Stimulated activated CD8-positive, alpha-beta memory T cell treated with anti-CD3 and anti-CD28 coated beads, Interleukin-7, amount 100 ng/mL, for 48 hours (primary cell): ENCODE measurements around the gene STK39.
A peak's percentile ranks its signal among the peaks of the same experiment; 100 is the strongest.

Experiments used
- DNase-seq, 2 donors: peaks; one replicate each; pipeline ENCODE4 v3.0.0-alpha.2; 2020; ENCODE audit warnings: low read depth in 1 of 2; ENCODE audit errors: extremely low read depth in 1 of 2

The STK39 gene

DNA sequence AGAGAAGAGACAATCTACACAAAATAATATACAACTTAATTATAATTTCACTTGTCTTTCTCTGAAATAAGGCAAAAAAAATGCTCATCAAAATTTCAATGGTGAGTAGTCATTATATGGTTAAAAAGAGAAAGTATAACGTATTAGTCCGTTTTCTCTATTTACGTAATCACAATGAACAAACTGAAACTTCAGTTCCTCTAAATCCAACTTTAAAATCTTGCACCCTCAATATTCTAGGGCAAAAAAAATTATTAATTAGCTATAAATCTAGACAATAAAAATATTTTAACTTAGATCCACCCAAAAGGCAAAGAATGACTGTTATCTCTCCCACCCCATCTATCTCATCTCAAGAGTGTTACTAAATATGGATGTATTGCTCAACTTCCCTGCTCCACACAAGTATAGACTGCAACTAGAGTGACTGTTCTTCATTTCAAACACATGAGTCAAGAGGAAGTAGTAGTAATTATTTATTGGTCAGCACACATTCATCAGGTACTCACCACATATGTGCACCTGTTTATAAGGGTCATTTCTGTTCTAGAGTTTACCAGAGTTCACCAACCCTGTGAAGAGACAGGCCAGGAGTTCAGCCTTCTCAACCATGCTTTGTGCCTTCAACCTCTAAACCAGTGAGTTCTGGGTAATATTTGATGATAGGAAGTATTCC is 36.4 kb downstream of the STK39 start:
- DNase-seq: no peak

DNA sequence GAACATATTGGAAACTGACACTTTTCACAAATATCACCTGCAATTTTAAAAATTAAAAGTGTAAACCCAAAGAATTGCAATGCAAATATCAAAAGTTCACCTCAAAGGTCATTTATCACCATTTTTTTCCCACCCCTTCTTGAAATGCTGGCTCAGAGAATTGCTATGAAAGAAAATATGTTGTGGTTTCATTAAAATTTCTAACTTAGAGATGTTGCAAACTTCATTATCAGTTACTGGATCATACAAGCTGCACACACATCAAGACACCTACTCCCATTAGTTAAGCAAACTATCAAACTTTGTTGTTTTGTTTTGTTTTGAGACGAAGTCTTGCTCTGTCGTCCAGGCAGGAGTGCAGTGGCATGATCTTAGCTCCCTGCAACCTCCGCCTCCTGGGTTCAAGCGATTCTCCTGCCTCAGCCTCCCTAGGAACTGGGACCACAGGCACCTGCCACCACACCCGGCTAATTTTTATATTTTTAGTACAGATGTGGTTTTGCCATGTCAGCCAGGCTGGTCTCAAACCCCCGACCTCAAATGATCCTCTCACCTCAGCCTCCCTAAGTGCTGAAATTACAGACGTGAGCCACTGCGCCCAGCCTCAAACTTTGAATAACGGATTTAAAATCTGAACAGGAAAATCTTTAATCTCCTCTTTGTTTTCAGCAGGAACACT is 37.0 kb downstream of the STK39 start:
- DNase-seq: no peak

DNA sequence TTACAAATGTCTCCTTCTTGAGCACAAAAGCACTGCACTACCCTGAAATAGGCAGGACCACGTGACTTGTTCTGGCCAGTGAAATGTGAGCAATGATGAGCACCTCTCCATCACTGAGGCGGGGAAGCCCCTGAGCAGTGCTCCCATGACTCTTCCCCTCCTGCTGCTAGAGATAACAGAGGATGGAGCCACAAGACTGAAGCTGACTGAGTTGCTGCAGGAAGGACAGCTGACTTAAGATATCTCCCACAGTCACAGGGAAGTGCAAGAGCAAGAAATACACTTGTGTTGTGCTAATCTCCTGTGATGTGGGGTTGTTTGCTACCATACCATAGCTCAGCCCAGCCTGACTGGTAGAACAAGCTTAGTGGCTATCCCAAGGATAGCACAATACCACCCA is 38.7 kb downstream of the STK39 start:
- DNase-seq: no peak

DNA sequence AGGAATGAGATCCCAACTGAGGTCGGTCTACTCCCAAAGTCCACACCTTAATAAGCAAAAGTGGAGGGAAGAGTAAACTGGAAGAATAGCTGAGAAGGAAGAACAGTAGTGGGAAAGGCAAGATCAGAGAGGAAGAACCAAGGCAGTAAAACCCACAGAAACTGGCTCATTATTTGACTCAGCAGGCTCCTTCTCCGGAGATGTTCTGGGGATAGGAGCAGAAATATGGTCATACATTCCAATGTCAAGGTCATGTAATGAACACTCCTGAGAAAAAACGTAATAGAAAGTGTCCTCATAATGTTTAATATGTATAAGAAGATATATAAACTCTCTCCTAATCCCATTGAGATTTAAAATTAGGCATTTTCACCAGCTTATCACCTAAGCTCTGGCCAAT is 39.5 kb downstream of the STK39 start:
- DNase-seq: no peak

DNA sequence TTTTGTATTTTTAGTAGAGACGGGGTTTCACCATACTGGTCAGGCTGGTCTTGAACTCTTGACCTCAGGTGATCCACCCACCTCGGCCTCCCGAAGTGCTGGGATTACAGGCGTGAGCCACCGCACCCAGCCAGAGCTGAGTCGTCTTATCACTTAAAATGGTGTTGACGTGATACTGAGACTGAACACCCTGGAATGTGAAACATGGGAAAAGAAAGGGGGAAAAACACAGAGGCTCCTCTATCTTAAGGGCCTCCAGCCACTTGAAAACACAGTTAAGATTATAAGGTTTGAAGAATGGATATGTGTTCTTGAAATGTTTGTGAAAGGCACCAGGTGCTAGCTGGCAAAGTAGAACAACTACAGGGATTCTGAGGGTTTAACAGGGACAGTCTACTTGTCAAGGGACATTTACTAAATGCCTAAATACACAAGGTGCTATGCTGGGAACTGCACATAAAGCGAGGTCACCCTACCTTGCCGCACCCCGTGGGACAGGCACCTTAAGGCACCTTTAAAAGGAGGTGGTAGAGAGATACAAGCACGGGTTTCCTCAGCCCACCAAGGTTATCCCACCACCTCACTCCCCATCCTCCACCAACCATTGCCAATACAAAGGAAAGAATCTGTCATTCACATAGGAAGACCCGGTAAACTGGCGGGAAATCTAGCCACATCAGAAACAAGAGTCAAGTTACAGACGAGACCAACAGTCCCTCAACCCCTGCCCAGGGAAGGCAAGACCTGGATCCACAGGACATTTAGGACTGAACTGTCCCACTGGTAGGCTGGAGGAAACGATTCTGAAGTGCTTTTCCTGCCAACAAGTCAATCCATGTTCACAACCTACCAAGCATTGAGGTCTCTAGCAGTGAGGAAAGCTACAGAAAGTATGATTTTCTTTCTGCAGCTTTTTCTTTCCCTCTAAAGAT is 43.4 kb downstream of the STK39 start:
- no peak for DNase-seq

DNA sequence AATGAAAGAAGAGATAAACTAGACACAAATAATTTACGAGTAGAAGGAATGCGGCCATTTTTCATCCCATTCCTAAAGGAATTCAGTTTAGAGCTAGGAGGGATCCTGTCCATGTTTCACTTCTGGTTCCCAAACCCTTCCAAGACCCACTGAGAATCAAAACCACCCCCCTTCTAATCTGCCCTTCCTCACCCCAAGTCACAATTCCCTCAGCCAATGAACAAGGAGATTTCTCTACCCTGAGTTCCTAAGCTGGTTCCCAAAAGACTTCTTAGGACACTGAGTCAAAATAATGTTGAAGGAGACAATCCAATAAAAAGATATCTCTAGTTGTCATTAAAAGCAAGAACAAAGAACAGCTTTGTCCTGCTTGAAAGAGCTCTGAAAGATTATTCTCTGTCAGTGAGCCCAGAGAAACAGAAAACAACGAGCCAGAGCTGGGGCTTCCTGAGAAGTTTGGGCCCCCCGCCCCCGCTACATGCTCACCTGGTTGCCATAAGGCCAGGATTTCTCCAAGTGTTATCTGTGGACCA is 45.7 kb downstream of the STK39 start:
- no peak for DNase-seq

DNA sequence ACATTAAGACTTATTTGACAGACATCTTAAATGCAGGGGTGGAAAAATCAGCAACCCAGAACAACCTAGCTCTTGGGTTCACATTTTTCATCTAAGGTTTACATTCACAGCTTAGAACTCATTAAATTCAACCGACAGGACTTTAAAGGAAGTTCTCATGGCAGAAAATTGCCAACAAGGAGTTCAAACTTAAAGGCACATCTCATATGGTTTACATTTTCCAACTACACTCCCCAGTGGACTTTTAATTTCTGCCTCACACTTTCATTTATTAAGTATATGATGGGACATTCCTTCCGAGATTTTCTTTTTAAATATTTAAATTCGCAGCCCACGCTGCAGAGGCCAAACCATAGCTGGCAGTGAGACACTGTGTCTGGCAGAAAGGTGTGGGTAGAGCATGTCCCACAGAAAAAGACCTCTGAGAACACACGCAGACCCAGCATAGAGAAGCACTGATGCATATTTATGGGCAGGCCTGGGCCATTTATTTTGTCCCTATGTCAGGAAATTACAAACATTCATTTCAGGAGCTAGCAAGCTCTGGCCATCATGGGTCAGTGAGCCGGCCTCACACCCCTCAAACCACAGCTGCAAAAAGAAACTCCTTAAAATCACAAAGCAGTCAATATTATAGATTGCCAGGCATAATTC is 46.3 kb downstream of the STK39 start:
- DNase-seq: no peak

DNA sequence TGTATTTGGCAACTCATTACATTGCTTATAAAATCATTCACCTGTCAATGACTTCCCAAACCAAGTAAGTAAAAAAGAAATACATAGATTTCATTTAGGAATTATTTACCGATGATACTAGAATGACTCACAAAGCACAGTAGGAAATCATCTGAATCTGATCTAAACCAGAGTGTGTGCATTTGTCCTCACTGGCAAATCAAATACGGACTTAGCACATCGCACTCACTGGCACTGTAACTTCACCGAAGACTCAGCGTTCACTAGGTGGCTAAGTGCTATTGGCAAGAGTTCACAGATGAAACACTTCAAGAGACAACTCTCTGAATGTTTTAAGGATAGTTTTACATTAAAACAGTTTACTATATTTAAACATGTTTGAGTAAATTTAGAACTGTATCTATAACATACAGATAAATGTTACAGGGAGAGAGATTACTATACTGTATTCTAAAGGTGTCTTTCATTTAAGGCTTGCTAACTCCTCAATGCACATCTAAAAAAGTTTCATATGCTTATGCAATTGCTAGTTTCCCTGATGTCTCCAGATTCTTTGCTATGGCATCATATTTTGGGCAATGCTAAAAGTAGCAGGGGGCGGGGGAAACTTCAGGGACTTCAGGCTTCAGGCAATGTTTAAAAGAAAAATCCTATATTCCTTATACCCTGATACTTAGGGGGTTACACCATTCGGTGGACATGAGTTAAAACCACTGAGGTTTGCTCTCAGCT is 48.8 kb downstream of the STK39 start:
- no peak for DNase-seq

DNA sequence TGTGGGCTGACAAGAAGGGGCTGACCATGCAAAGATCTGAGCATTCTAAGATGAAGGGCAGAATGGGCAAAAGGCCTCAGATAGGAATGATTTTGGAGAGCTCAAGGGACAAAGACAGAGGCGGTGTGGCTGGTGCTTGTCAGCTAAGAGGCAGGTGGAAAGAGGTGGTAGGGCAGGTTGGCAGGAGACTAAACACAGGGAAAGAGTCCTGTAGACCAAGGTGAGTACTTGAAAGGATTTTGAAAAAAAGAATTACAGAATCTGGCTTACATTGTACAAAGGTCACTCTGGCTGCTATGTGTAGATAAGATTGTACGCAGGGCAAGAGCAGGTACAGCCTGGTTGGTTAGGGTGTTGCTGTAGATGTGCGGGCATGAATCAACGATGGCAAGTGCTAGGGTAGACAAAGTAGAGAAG is 50.6 kb downstream of the STK39 start:
- DNase-seq: no peak

DNA sequence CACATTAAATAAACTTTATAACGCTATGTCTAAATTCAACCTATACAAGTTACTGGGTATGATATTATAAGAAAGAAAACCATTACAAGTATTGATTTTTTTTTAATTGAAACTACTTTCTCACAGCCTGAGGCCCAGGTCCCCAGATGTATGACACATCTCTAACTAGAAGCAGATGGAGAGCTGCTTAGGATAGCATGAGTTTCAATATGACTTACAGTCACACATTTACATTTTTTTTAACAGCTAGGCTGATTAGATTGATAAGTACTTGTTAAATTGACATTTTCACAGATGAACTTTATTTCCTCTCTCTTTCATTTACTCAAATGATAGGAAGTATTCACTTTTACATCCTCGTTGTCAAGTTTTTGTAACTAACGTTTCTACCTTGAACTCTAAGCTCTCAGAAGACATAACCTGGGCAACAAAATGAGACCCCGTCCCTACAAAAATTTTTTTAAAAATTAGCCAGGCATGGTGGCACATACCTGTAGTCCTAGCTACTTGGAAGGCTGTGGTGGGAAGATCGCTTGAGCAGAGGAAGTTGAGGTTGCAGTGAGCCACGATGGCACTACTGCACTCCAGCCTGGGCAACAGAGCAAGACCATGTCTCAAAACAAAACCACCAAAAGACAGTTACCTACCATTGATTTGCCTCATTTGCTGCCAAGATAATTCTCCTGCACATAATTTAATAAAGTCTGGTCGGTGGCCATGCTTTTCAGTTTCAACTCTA is 52.4 kb downstream of the STK39 start:
- peak in 1 of 2 donors; percentile 35 for DNase-seq

DNA sequence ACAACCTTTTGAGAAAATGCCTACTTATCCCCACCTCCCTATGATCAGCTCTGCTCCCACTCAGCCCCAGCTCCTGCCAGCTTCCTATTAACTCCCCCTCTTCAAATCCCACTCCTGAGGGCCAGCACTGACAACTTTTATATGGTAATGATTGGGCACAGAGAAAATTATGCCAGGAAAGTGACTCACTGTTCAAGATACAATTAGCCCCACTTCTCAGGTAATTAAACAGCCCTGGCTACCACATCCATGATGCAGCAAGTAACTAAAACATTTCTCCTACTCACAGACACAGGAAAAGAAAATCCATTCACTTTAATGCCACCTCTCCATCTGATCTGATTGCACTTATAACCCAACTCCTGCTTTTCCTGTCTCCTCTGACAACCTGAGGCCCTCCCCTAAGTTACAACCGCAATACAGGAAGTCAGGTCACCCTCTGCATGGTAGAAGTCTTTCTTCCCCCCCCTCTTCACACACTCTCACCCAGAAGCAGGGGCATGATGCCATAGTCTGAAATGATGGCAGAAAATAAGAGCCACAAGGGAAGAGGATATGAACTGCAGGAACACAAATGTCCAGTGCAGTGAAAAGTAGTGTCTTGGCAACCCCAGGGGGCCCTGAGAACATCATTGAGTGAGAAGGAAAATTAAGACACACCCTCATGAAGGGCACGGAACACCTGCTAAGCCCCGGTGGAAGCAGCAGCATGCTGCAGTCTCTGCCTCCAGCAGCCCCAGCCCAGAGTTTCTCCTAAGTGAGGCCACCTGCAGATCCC is 54.4 kb downstream of the STK39 start:
- DNase-seq: no peak

DNA sequence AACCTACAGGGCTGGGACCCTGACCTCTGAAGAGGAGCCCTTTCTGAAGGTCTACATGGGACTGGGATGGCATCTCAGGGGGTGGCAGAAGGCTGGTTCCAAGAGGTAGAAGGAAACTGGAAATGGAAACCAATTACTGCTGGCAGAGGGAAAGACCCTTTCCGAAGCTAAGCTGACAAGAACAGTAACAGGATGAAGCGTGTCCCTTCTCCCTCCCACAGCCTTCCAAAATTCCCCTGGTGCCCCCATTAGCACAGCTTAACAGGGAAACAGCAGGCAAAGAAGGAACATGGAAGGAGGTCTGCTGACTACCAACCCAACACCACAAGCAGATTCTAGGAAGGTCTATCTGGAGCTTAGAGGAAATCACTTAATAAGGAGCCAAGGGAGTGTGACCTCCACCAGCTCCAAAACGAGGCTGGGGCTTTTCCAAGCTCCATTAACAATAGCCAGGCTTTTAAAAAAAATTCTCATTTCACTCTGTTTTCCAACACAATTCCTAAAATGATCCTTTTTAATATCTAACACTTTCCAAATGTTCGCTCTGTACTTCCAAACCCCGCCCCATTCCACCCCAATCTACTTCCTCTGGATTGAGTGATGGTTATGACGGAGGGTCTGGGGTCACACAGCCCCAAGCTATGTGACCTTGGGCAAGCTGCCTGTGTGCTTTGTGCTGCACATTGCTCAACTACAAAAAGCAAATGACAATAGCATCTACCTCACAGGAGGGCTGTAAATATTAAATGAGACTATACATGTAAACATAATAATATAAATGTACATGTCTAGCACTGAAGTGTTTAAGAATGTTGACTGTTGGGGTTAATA is 55.2 kb downstream of the STK39 start:
- no peak for DNase-seq

DNA sequence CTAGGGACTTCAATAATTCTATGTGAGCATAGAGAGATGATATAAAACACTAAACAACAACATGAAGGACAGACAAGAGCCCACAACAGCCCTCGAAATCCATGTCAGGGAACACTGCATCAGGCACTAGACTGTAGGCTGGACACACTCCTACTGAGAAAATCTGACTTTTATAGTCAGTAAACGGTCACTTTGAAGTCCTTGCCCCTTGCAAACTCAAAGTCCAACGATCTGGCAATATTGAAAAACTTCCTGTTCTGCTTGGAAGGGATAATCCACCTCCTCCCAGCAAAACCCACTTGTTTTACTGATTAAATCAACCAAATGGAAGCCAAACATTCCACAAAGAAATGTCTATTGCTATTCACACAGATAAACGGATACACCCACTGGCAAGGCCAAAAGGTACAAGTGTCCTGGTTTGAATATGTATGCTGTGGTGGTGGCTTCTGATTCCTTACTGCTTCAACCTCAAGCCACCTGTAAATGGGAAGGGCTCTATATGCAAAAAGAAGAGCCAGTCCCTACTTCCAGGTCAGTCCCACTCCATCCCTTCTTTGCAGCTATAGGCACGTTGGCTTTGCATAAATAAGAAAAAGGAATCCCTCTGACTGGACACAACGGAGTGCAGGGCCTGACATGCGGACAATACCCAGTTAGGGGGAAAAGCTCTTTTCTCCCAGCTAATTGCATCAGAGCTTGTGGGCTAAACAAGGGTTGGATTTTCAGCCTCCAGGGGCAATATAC is 56.6 kb downstream of the STK39 start:
- DNase-seq: no peak

DNA sequence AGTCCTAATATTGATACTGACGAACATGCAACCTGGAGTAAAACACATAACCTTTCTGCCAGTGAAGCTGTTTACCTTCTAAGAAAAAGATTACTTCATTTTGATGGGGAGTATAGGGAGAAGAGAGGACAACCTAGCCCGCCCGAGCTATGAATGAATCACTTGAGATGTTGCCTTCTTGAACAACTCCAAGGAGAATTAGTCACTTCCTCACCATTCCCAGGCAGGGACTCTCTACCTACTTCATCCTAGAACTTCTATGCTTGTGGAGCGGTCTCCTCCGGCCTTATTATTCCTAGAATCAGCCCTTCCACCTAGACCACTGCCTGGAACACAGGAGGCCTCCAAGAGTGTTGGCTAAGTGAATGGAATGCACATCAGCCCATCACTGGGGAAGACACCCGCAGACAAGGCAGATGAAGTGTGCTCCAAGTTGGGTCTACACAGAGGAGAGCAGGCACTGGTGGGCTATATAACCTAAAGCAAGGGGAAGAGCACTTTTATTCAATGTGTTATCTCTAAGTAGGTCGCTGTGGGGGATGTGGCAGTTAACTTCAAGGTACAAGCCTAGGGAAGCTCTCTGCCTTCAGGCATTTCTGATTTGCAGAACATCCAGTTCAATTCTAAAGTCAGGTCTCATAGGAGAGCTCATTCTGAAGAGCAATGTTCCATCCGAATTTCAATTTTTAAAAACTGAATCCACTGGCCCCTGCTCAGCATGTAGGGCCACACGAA is 57.4 kb downstream of the STK39 start:
- DNase-seq: no peak

DNA sequence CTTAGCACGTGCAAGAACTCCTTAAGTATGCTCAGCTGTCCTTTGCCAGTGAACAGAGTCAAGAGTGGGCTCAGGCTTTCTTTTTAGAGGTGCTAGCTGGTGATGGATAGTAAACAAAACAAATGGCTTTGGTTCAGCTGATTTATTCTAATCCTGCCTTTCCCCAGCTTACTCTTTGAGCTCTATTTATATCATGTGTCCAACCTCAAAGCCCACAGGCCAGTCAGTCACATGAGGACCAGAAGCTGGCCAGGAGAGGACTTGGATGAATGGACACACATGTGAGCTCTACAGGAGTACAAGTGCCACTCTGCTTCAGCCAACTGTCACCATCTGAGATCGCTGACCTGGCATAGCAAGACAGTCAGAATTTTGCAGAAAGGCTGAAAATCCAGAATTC is 59.4 kb downstream of the STK39 start:
- DNase-seq: no peak

DNA sequence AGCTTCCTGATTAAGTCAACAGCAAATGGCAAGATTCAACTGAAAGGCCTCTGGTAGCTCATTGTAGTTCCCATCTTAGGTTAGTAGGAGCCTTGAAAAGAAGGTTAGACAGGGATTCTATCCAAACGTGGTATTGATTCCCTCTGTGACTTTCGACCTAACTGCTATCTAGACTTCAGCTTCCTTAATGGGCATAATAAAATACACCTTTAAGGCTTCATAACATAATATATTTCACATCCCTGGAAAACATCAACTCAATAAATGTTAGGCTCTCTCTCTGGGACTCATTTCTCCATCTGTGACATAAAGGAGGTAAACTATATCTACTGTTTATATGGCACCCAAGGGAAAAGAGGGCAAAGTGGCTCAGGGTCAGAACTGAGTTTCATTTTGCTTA is 60.9 kb downstream of the STK39 start:
- DNase-seq: no peak
